ENCODE data around the gene FAM240B.

DNA sequence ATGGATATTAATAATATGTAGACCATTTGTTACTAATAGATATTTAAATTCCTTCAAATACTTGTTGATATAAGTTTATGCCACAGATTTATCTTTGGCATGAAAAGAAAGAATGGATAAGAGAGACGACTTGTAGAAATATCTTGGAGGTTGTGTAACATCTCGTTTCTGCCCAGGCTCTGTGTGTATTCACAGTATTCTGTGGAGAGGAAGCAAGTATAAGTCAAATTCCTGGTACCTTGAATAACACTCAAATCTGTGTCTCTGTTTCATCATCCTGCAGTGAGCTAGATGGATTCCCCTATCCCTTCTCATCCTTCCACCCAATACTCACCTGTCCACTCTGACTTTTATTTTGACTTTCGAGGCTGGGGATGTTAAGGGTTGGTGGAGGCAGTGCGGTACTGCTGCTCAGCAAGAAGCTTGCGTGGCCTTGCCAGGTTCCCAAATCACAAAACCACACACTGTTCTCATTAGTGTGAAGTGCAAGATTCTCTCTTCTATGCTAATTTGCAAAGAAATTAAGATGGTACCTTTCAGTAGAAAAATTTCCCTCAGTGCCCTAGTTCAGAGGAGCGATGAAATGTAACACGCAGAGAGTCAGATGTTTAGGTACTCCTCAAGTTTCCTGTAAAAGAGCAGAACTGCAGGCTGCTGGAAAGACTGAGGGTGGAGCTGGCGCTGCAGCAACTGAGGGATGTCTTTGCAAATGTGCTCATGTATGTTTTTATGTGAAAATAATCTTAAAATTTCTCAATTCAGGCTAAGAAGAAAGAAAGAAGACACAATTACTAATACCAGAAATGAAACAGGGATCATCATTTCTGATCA is 57.0 kb downstream of the FAM240B start:
- TF ChIP-seq, protein P1, sequence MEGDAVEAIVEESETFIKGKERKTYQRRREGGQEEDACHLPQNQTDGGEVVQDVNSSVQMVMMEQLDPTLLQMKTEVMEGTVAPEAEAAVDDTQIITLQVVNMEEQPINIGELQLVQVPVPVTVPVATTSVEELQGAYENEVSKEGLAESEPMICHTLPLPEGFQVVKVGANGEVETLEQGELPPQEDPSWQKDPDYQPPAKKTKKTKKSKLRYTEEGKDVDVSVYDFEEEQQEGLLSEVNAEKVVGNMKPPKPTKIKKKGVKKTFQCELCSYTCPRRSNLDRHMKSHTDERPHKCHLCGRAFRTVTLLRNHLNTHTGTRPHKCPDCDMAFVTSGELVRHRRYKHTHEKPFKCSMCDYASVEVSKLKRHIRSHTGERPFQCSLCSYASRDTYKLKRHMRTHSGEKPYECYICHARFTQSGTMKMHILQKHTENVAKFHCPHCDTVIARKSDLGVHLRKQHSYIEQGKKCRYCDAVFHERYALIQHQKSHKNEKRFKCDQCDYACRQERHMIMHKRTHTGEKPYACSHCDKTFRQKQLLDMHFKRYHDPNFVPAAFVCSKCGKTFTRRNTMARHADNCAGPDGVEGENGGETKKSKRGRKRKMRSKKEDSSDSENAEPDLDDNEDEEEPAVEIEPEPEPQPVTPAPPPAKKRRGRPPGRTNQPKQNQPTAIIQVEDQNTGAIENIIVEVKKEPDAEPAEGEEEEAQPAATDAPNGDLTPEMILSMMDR (IDR thresholded peaks at IDR 0.05): no peak
- no peak for TF ChIP-seq POLR2A (IDR thresholded peaks at IDR 0.05)

Measured in breast epithelium (tissue), 3 donors.